H4 (cell line): ENCODE data around the gene KCNMA1. TPM values are rescaled to one million over a fixed set of nuclear protein-coding genes. Genes with fewer than 3 reads are reported as not detected.
"Not testable (repeated sequence)": the region's sequence is repeated elsewhere in the genome, so short reads cannot be mapped to it uniquely, and the experiment has no call there.

Experiments used
- DNase-seq: peaks from one replicate; pipeline ENCODE4 v3.0.0-alpha.2; 2015; ENCODE audit warnings: low spot score
- total RNA-seq: library from RNA; depleted of rRNA; stranded (reverse); fragments of >200 nt; shearing (Covaris generic); gene quantifications from 2 replicates; pipeline ENCODE4 v1.2.3, GENCODE V29; 2014

KCNMA1 gene
- total RNA-seq, 1 experiment from 2014 or later, result 8.4 TPM

- no peak for DNase-seq
Observed at GRCh38 chr10:77604941-77605351, 32.7 kb downstream of the KCNMA1 start.

- no peak for DNase-seq
Observed at GRCh38 chr10:77604063-77604462, 33.5 kb downstream of the KCNMA1 start.

- DNase-seq, result peak; percentile 79
Observed at GRCh38 chr10:77603534-77603927, 34.1 kb downstream of the KCNMA1 start.

GRCh38 chr10:77602913-77603533 lies 34.6 kb downstream of the KCNMA1 start:
- no peak for DNase-seq

DNA sequence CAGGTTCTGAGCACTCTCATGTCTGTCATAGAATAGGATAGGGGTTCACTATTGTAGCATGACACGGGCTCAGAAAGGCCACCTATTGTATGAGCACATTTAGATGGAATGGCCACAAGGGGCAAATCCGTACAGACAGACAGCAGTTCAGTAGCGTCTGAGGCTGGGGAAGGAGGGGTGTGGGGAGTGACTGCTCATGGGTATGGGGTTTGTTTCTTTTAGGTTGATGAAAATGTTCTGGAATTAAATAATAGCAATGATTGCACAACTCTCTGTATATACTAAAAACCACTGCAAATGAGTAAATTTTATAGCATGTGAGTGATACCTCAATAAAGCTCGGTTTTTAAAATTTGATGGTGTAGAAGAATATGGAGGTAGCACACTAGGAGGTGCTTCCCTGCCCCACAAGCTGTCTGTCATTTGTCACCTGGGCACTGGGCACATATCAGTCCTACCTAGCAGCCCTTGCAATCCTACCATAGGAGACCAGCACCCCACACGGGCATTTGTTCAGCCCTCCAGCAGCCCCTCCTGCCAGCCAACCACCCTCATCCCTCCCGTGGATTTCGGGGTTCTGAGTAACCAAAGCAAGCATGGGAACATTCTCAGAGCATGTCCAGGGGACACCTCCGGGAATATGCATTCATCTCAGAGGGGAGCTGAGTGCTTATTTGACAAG lies 35.2 kb downstream of the KCNMA1 start:
- peak; percentile 55 for DNase-seq

DNA sequence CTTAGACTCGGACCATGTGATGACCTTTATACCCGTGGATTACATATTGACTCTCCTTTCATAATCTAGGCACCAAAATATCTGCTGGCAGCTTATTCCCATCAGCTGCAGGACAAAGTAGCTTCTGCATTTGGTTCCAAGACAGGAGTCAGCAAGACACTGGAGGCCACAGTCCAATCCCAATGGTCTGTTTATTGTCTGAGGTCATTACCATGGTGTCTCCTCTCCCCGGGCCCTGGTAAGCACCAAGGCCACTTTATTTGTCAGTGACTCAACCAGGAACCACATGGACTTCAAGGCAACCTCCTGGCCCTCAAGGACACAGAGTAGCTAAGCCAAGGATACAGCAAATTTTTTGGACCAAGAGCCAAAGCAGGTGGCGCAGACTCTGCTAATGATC lies 36.1 kb downstream of the KCNMA1 start:
- DNase-seq, result no peak

GRCh38 chr10:77600640-77601039 lies 37.0 kb downstream of the KCNMA1 start:
- no peak for DNase-seq

GRCh38 chr10:77599651-77600050 lies 38.0 kb downstream of the KCNMA1 start:
- DNase-seq, result no peak

DNA sequence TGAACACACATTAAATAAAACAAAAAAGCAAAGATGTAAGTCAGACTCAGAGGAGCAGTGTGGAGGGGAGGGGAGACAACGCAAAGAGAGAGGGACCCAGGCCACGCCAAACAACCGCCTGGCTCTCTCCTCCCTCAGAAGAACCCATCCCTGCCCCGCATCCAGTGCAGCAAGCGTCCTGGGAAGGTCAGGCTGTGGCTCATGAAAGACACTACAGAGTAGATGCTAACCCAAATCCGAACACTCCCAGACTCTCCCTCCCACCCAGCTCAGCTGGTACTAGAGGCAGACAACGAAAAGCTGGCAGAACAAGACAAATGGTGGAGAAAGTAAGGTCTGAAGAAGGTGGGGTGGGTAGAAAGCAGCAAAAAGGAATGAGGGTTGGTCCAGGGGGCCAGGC lies 39.0 kb downstream of the KCNMA1 start:
- no peak for DNase-seq

DNA sequence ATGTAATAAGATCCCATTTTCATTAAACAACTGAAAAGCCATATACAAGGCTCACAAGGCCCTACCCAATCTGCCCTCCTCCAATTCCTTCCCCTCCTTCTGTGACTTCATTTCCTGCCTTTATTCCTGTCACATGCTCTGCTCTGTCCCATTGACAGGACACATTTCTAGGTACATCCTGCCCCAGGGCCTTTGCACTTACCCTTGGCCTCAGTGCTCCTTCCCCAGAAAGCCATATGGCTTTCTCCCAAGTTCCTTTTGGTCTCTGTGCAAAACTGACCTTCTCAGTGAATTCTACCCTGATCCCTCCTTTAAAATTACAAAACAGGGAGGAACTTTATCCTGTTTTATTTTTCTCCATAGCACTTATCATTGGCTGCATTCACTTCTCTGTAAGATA lies 40.0 kb downstream of the KCNMA1 start:
- no peak for DNase-seq

DNA sequence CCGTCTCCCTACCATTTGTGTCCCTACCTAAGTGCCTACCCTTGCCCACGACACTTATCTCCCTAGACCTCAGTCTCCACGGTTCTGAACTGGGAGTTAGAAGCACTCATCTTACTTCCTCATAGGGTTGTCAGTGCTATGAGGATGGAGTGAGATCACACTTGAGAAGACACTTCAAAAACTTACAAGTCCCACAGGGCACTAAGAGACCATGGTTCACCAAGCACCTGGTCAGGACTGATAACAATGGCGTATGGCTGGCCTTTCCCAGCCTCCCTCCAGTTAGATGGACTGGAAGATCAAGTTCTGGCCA lies 43.2 kb downstream of the KCNMA1 start:
- DNase-seq, result no peak

DNA sequence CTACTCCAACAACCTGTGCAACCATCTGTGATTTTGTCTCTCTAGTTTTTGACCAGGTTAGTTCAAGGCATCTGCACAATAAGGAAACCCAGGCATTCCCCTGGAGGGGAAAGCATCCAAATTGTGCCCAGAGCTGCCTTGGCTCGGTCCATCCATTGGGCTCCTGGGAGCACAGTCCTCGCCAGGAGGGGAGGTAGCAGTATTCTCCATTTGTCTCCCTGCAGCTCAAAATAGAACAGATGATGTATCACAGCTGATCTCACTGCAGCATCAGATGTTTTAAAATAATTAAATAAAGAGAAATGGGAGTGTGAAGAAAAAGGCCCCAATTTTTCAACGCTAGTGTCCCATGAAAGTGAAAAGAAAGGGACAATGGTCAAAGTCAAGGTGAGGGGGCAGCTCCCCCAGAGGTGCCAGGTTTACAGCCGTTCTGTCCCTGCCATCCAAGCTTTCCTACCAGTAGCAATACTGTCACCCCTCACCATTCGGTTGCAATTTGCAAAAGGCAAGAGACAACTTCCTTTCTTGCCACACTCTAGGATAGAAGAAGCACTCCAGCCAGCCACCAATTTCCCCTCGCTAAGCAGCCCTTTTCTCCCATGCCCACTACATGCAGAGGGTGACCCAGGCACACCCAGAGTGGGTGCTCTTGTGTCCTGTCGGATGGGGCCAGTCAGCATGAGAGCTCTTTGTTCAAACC lies 43.7 kb downstream of the KCNMA1 start:
- DNase-seq, result no peak

GRCh38 chr10:77592946-77593636 lies 44.5 kb downstream of the KCNMA1 start:
- DNase-seq, result peak; percentile 60

- DNase-seq, result no peak
Observed at GRCh38 chr10:77592510-77592909, 45.1 kb downstream of the KCNMA1 start.

DNA sequence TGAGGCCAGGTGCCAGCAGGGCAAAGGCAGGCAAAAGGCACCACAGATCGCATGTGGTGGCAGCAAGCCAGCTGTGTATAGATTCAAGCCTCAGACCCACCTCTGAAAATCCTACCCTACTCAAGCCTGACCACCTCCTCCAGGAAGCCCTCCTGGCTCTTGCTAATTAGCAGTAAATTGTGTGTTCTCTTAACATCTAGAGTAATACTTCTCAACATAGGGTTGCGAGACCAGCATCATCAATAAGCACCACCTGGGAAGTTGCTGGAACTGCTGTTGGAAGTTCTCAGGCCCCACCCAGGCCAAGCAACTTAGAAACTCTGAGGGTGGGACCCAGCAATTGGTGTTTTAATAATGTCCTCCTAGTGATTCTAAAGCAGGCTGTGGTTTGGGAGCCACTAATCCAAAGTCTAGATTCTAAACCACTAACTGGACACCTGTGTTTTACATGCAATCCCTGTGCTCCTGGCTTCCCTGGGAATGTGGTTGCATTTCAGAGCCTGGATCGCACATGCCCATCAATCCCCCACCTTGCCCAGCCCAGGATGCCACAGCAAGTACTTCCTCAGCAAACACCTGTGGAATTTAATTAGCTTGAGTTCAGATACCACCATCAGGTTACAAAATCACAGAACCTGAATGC lies 46.2 kb downstream of the KCNMA1 start:
- DNase-seq, result no peak

- no peak for DNase-seq
Observed at GRCh38 chr10:77590344-77591237, 47.0 kb downstream of the KCNMA1 start.

DNA sequence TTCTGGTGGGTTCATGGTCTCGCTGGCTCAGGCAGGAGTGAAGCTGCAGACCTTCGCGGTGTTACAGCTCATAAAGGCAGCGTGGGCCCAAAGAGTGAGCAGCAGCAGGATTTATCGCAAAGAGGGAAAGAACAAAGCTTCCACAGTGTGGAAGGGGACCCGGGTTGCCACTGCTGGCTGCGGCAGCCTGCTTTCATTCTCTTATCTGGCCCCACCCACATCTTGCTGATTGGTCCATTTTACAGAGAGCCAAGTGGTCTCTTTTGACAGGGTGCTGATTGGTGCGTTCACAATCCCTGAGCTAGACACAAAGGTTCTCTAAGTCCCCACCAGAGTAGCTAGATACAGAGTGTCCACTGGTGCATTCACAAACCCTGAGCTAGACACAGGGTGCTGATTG lies 47.9 kb downstream of the KCNMA1 start:
- not testable (repeated sequence) for DNase-seq

GRCh38 chr10:77588886-77589285 lies 48.7 kb downstream of the KCNMA1 start:
- no peak for DNase-seq

DNA sequence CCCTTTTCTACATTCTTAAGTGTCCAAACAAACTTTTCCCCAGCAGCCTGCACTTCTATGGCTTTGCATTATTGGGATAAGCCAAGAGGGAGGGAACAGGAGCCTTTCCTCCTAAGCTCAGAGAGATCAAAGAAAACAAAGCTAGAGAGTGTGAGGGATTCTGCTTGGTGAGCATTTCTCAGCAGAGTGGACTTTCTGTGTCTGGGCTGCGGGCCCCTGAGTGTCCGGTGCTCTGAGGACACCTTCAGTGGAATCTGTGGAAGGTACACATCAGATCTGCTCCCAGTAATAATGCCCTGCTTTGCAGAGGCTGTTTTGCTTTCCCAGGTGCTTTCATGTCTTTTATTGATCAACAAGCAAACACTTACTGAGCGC lies 50.2 kb downstream of the KCNMA1 start:
- DNase-seq, result no peak

GRCh38 chr10:77586719-77587415 lies 50.7 kb downstream of the KCNMA1 start:
- peak; percentile 97 for DNase-seq

GRCh38 chr10:77584938-77585337 lies 52.7 kb downstream of the KCNMA1 start:
- DNase-seq, result no peak
